ENCODE data around the gene JAKMIP2. TPM values are rescaled to one million over a fixed set of nuclear protein-coding genes. Genes with fewer than 3 reads are reported as not detected.

The JAKMIP2 gene
- total RNA-seq, 1 experiment from 2014 or later, result 6.4 TPM

GRCh38 chr5:147779694-147780093, 2.8 kb downstream of the JAKMIP2 start:
- Mint-ChIP-seq H3K9me3 (peaks cover 14 to 16% of the 10 kb centered on the region in 2 experiments), H3K36me3 (ENCODE audit: insufficient read depth in 1 of 3, low read depth in 3 of 3) (peaks cover 6 to 19% (median 18%) of the 10 kb centered on the region in 3 experiments), H3K27me3 (ENCODE audit: low read depth) (no peaks in the 10 kb centered on the region), H3K4me3 (peak overlapping the region in 1 of 2 experiments; percentile 92; a peak in 3 of 5 replicates), H3K4me1 (peaks cover 44% of the 10 kb centered on the region in 2 experiments), H3K27ac (peak overlapping the region in 2 of 3 experiments; percentile 27 to 93; a peak in 4 of 7 replicates)
- H3K79me2 ChIP-seq (ENCODE audit: insufficient read depth, low read length), result peaks cover 2% of the 10 kb centered on the region; the same call in 1 of the 2 replicates
- H2AFZ ChIP-seq (ENCODE audit: low read length), result no peak overlapping the region
- no peaks in the 10 kb centered on the region for H3K27me3 ChIP-seq (ENCODE audit: insufficient read depth, low read length)
- no peak overlapping the region for H3K9ac ChIP-seq (ENCODE audit: extremely low read depth, insufficient read length, low read length)
- no peak overlapping the region for H3K4me2 ChIP-seq (ENCODE audit: insufficient read depth, insufficient read length, low read length)
- no peak for TF ChIP-seq CTCF (conservative IDR thresholded peaks at IDR 0.05)
- no CpG with 5 or more reads among the region's 1 CpG for WGBS (ENCODE audit: extremely low coverage, insufficient read length, low lambda C conversion rate)
- H4K5ac ChIP-seq (ENCODE audit: insufficient read length, low read depth, low read length), result no peak overlapping the region
- no peak overlapping the region for H2BK15ac ChIP-seq (ENCODE audit: low read depth, low read length)
- no peak overlapping the region for H2BK120ac ChIP-seq (ENCODE audit: low read depth, low read length, poor library complexity, severe bottlenecking)
- H3K14ac ChIP-seq (ENCODE audit: insufficient read depth, low read length), result no peak overlapping the region
- no peak overlapping the region for H3K18ac ChIP-seq (ENCODE audit: insufficient read length, low read depth, low read length)
- DNase-seq, result no peak
- H2AK5ac ChIP-seq (ENCODE audit: insufficient read length, low read length), result no peak overlapping the region
- no peak overlapping the region for H3T11ph ChIP-seq (ENCODE audit: low read length)
- no peak overlapping the region for H3K56ac ChIP-seq (ENCODE audit: insufficient read length, low read depth, low read length)
- no peaks in the 10 kb centered on the region for H3K4me1 ChIP-seq (ENCODE audit: insufficient read depth, low read length)
- no peak overlapping the region for H2BK5ac ChIP-seq (ENCODE audit: insufficient read length, low read length)
- peaks cover 2% of the 10 kb centered on the region for H3K79me1 ChIP-seq (ENCODE audit: insufficient read depth, low read depth, low read length, poor library complexity, severe bottlenecking)
- no peak overlapping the region for H3K4ac ChIP-seq (ENCODE audit: low read depth, low read length)
- H3K27ac ChIP-seq (ENCODE audit: insufficient read length, low read depth, low read length), result no peak overlapping the region
- no peak overlapping the region for H4K91ac ChIP-seq (ENCODE audit: insufficient read length, low read depth, low read length)
- no peak overlapping the region for H2BK12ac ChIP-seq (ENCODE audit: insufficient read length, low read depth, low read length)
- H3K9me3 ChIP-seq (ENCODE audit: control insufficient read depth, low read depth, low read length), result no peaks in the 10 kb centered on the region
- H2BK20ac ChIP-seq (ENCODE audit: low read depth, low read length, poor library complexity, severe bottlenecking), result no peak overlapping the region
- H3K23ac ChIP-seq (ENCODE audit: insufficient read length, low read depth, low read length), result no peak overlapping the region
- no peak overlapping the region for H4K8ac ChIP-seq (replicated peaks; ENCODE audit: insufficient read length, low read depth, low read length)
- H4K20me1 ChIP-seq (ENCODE audit: control insufficient read depth, insufficient read depth, insufficient read length), result peaks cover 2% of the 10 kb centered on the region
- peaks cover 8% of the 10 kb centered on the region for H3K23me2 ChIP-seq (ENCODE audit: insufficient read length, low read depth, low read length, poor library complexity, severe bottlenecking)
